HEK293 (cell line): ENCODE measurements around the gene CAPN15.

Experiments used
- CTCF ChIA-PET: fragments of 350-600 bp; formaldehyde crosslinking; extraction: SDS; loops from one replicate; lab custom pipeline; 2021; ENCODE audit warnings: antibody characterized with exemption; lab: Yijun Ruan, JAX
- POLR2A ChIA-PET: fragments of 300-600 bp; formaldehyde crosslinking; extraction: SDS; loops from one replicate; lab custom pipeline; 2020; ENCODE audit warnings: antibody characterized with exemption, inconsistent platforms; lab: Yijun Ruan, JAX
- H3K27ac ChIP-seq: fragments of 200-500 bp; sonication (Bioruptor generic); 2 replicates; pipeline ENCODE4 v1.5.1; 2014; ENCODE audit warnings: low read depth, low read length, control low read depth, inconsistent platforms; ENCODE audit errors: extremely low read depth
- H3K36me3 ChIP-seq, 2 experiments: fragments of 200-500 bp in 1 of 2; sonication (Bioruptor generic) in 1 of 2; 1 replicate in 1 of 2; 2 replicates in 1 of 2; pipeline ENCODE4 v1.5.1; 2014 to 2017; ENCODE audit warnings: inconsistent platforms in 2 of 2, low read length in 2 of 2; ENCODE audit not compliant: control insufficient read depth in 2 of 2, insufficient read depth in 1 of 2
- H3K4me1 ChIP-seq: fragments of 200-500 bp; sonication (Bioruptor generic); 2 replicates; pipeline ENCODE4 v1.5.1; 2014; ENCODE audit warnings: mild to moderate bottlenecking, low read length, inconsistent platforms; ENCODE audit not compliant: control insufficient read depth, insufficient read depth
- H3K4me3 ChIP-seq: 2 replicates; pipeline ENCODE4 v1.5.1; 2011; ENCODE audit warnings: low read depth, mild to moderate bottlenecking, control low read depth, low read length, moderate library complexity
- H3K9me3 ChIP-seq: fragments of 200-500 bp; sonication (Bioruptor generic); 2 replicates; pipeline ENCODE4 v1.5.1; 2014; ENCODE audit warnings: low read depth, low read length, inconsistent platforms; ENCODE audit not compliant: control insufficient read depth, insufficient read depth
- AEBP2 ChIP-seq: fragments of 450-650 bp; formaldehyde crosslinking; IDR thresholded peaks from 2 replicates; pipeline ENCODE4 v1.5.1; 2016; ENCODE audit warnings: missing biosample characterization, missing genetic modification characterization, borderline replicate concordance
- ELK4 ChIP-seq: IDR thresholded peaks from 2 replicates; pipeline ENCODE4 v1.6.1; 2011; ENCODE audit warnings: mild to moderate bottlenecking, low read depth, low read length, borderline replicate concordance
- GLIS1 ChIP-seq: fragments of 450-650 bp; formaldehyde crosslinking; IDR thresholded peaks from 2 replicates; pipeline ENCODE4 v1.5.1; 2016; ENCODE audit warnings: missing biosample characterization, missing genetic modification characterization
- KLF1 ChIP-seq: fragments of 450-650 bp; formaldehyde crosslinking; IDR thresholded peaks from 2 replicates; pipeline ENCODE4 v1.5.1; 2016; ENCODE audit warnings: missing biosample characterization, missing genetic modification characterization
- MZF1 ChIP-seq: fragments of 450-650 bp; formaldehyde crosslinking; IDR thresholded peaks from 2 replicates; pipeline ENCODE4 v1.5.1; 2017; ENCODE audit warnings: missing biosample characterization, missing genetic modification characterization, borderline replicate concordance
- PRDM4 ChIP-seq: fragments of 450-650 bp; formaldehyde crosslinking; IDR thresholded peaks from 2 replicates; pipeline ENCODE4 v1.5.1; 2017; ENCODE audit warnings: missing biosample characterization, missing genetic modification characterization
- RBAK ChIP-seq: fragments of 450-650 bp; formaldehyde crosslinking; IDR thresholded peaks from 2 replicates; pipeline ENCODE4 v1.5.1; 2016; ENCODE audit warnings: missing biosample characterization, missing genetic modification characterization
- SP2 ChIP-seq: fragments of 450-650 bp; formaldehyde crosslinking; IDR thresholded peaks from 2 replicates; pipeline ENCODE4 v1.5.1; 2016; ENCODE audit warnings: missing biosample characterization, missing genetic modification characterization
- ZBTB17 ChIP-seq: fragments of 450-650 bp; formaldehyde crosslinking; IDR thresholded peaks from 2 replicates; pipeline ENCODE4 v1.5.1; 2016; ENCODE audit warnings: missing biosample characterization, missing genetic modification characterization
- ZBTB8A ChIP-seq: fragments of 450-650 bp; formaldehyde crosslinking; IDR thresholded peaks from 2 replicates; pipeline ENCODE4 v1.5.1; 2016; ENCODE audit warnings: missing biosample characterization, missing genetic modification characterization
- ZFP37 ChIP-seq: fragments of 450-650 bp; formaldehyde crosslinking; IDR thresholded peaks from 2 replicates; pipeline ENCODE4 v1.5.1; 2016; ENCODE audit warnings: missing biosample characterization, missing genetic modification characterization
- ZIC2 ChIP-seq: fragments of 450-650 bp; formaldehyde crosslinking; IDR thresholded peaks from 2 replicates; pipeline ENCODE4 v1.5.1; 2016; ENCODE audit warnings: missing biosample characterization, missing genetic modification characterization
- ZNF121 ChIP-seq: fragments of 450-650 bp; formaldehyde crosslinking; IDR thresholded peaks from 2 replicates; pipeline ENCODE4 v1.5.1; 2016; ENCODE audit warnings: missing biosample characterization, missing genetic modification characterization
- ZNF24 ChIP-seq: fragments of 450-650 bp; formaldehyde crosslinking; IDR thresholded peaks from 2 replicates; pipeline ENCODE4 v1.5.1; 2016; ENCODE audit warnings: missing biosample characterization, missing genetic modification characterization
- ZNF341 ChIP-seq: fragments of 450-650 bp; formaldehyde crosslinking; IDR thresholded peaks from 2 replicates; pipeline ENCODE4; 2016; ENCODE audit warnings: low read depth, missing biosample characterization, missing genetic modification characterization
- ZNF544 ChIP-seq: fragments of 450-650 bp; formaldehyde crosslinking; IDR thresholded peaks from 2 replicates; pipeline ENCODE4 v1.5.0; 2017; ENCODE audit warnings: missing biosample characterization, missing genetic modification characterization
- ZNF600 ChIP-seq: fragments of 450-650 bp; formaldehyde crosslinking; IDR thresholded peaks from 2 replicates; pipeline ENCODE4 v1.5.1; 2016; ENCODE audit warnings: missing biosample characterization, missing genetic modification characterization
- ZNF610 ChIP-seq: fragments of 450-650 bp; formaldehyde crosslinking; IDR thresholded peaks from 2 replicates; pipeline ENCODE4 v1.5.1; 2016; ENCODE audit warnings: missing biosample characterization, missing genetic modification characterization, borderline replicate concordance
- ZNF785 ChIP-seq: fragments of 450-650 bp; formaldehyde crosslinking; IDR thresholded peaks from 2 replicates; pipeline ENCODE4 v1.5.1; 2016; ENCODE audit warnings: missing biosample characterization, missing genetic modification characterization
- TF ChIP-seq, protein P1 (sequence below): fragments of 450-650 bp; formaldehyde crosslinking; IDR thresholded peaks from 2 replicates; pipeline ENCODE4 v1.5.1; 2016; ENCODE audit warnings: missing biosample characterization, missing genetic modification characterization
- TF ChIP-seq, protein P2 (sequence below): fragments of 450-650 bp; formaldehyde crosslinking; IDR thresholded peaks from 2 replicates; pipeline ENCODE4 v1.5.1; 2016; ENCODE audit warnings: missing biosample characterization, missing genetic modification characterization
- TF ChIP-seq, protein P3 (sequence below): fragments of 450-650 bp; formaldehyde crosslinking; IDR thresholded peaks from 2 replicates; pipeline ENCODE4 v1.5.1; 2016; ENCODE audit warnings: missing biosample characterization, missing genetic modification characterization

CAPN15 gene

GRCh38 chr16:522320-523096, 5.0 kb upstream of the CAPN15 start:
- Histone ChIP-seq H3K4me1 (no peaks in the 10 kb centered on the region), H3K9me3 (no peaks in the 10 kb centered on the region), H3K27ac (no peak overlapping the region), H3K4me3 (no peak overlapping the region)
- POLR2A ChIA-PET: interaction anchor here (1.5 kb wide), 1 partner anchor 97 kb away, joined by 3 read pairs; the partner anchor contains the start of gene RAB11FIP3
- CTCF ChIA-PET: no interaction called here
- TF ChIP-seq ZNF610: peak; percentile 9; the same call in 1 of the 2 replicates
- peak; percentile 38; the same call in 1 of the 2 replicates for TF ChIP-seq ZBTB8A (tag by site-specific recombination)
- TF ChIP-seq, protein P1, sequence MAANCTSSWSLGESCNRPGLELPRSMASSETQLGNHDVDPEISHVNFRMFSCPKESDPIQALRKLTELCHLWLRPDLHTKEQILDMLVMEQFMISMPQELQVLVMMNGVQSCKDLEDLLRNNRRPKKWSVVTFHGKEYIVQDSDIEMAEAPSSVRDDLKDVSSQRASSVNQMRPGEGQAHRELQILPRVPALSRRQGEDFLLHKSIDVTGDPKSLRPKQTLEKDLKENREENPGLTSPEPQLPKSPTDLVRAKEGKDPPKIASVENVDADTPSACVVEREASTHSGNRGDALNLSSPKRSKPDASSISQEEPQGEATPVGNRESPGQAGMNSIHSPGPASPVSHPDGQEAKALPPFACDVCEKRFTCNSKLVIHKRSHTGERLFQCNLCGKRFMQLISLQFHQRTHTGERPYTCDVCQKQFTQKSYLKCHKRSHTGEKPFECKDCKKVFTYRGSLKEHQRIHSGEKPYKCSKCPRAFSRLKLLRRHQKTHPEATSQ (tag by site-specific recombination): peak; percentile 12; the same call in 1 of the 2 replicates
- TF ChIP-seq GLIS1 (tag by site-specific recombination): peak; percentile 83
- TF ChIP-seq ZNF121: peak; percentile 95
- TF ChIP-seq PRDM4 (tag by site-specific recombination): no peak
- peak; percentile 29; the same call in 1 of the 2 replicates for TF ChIP-seq ZIC2 (tag by site-specific recombination)
- TF ChIP-seq KLF1: peak; percentile 13; the same call in 1 of the 2 replicates
- TF ChIP-seq ZBTB17 (tag by site-specific recombination): peak; percentile 61
- no peak for TF ChIP-seq ZNF24 (tag by site-specific recombination)
- 0 out of 2 replicates have a peak, but pooled peaks have one; percentile 19 for TF ChIP-seq ZNF341 (tag by site-specific recombination)
- no peak for TF ChIP-seq RBAK
- TF ChIP-seq ZNF600 (tag by site-specific recombination): peak; percentile 80
- TF ChIP-seq, protein P2, sequence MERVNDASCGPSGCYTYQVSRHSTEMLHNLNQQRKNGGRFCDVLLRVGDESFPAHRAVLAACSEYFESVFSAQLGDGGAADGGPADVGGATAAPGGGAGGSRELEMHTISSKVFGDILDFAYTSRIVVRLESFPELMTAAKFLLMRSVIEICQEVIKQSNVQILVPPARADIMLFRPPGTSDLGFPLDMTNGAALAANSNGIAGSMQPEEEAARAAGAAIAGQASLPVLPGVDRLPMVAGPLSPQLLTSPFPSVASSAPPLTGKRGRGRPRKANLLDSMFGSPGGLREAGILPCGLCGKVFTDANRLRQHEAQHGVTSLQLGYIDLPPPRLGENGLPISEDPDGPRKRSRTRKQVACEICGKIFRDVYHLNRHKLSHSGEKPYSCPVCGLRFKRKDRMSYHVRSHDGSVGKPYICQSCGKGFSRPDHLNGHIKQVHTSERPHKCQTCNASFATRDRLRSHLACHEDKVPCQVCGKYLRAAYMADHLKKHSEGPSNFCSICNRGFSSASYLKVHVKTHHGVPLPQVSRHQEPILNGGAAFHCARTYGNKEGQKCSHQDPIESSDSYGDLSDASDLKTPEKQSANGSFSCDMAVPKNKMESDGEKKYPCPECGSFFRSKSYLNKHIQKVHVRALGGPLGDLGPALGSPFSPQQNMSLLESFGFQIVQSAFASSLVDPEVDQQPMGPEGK (tag by site-specific recombination): peak; percentile 38
- TF ChIP-seq, all 188 proteins: peak for 11
- H3K36me3 ChIP-seq: peaks cover 0 to 36% of the 10 kb centered on the region in 2 experiments; a peak in 2 of 3 replicates

- ChIA-PET CTCF (no interaction called here), POLR2A (interaction anchor here (1.5 kb wide), 1 partner anchor 98 kb away, joined by 3 read pairs; the partner anchor contains the start of gene RAB11FIP3)
- Histone ChIP-seq H3K4me3 (no peak overlapping the region), H3K27ac (no peak overlapping the region), H3K4me1 (no peaks in the 10 kb centered on the region), H3K9me3 (no peaks in the 10 kb centered on the region), H3K36me3 (peaks cover 0 to 36% of the 10 kb centered on the region in 2 experiments; a peak in 1 of 3 replicates)
- TF ChIP-seq ZNF544 (tag by site-specific recombination) (no peak), ZNF341 (tag by site-specific recombination) (no peak), AEBP2 (tag by site-specific recombination) (no peak), ELK4 (no peak), ZNF785 (no peak), ZFP37 (no peak), SP2 (no peak), MZF1 (tag by site-specific recombination) (no peak)
- TF ChIP-seq, protein P3, sequence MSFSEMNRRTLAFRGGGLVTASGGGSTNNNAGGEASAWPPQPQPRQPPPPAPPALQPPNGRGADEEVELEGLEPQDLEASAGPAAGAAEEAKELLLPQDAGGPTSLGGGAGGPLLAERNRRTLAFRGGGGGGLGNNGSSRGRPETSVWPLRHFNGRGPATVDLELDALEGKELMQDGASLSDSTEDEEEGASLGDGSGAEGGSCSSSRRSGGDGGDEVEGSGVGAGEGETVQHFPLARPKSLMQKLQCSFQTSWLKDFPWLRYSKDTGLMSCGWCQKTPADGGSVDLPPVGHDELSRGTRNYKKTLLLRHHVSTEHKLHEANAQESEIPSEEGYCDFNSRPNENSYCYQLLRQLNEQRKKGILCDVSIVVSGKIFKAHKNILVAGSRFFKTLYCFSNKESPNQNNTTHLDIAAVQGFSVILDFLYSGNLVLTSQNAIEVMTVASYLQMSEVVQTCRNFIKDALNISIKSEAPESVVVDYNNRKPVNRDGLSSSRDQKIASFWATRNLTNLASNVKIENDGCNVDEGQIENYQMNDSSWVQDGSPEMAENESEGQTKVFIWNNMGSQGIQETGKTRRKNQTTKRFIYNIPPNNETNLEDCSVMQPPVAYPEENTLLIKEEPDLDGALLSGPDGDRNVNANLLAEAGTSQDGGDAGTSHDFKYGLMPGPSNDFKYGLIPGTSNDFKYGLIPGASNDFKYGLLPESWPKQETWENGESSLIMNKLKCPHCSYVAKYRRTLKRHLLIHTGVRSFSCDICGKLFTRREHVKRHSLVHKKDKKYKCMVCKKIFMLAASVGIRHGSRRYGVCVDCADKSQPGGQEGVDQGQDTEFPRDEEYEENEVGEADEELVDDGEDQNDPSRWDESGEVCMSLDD (tag by site-specific recombination): no peak
These were observed 4.3 kb upstream of the CAPN15 start for GRCh38 chr16:523097-523741.
